HepG2 (cell line): ENCODE measurements around the gene TBRG4. TPM values are rescaled to one million over a fixed set of nuclear protein-coding genes. Genes with fewer than 3 reads are reported as not detected.

Experiments used
- ARID2 ChIP-seq: sonication (generic); formaldehyde crosslinking; IDR thresholded peaks from 2 replicates; pipeline ENCODE4 v1.8.1; 2022; ENCODE audit warnings: mild to moderate bottlenecking, missing genetic modification reagents, borderline replicate concordance
- ARID4A ChIP-seq: sonication (generic); formaldehyde crosslinking; IDR thresholded peaks from 2 replicates; pipeline ENCODE4 v1.5.0; 2020; ENCODE audit warnings: mild to moderate bottlenecking, missing genetic modification reagents, borderline replicate concordance
- CREM ChIP-seq, 2 experiments: sonication (generic) in 1 of 2; formaldehyde crosslinking in 1 of 2; IDR thresholded peaks; 2 replicates each; pipeline versions ENCODE4 v1.4.0 to v1.6.1; 2016 to 2020; ENCODE audit warnings: antibody characterized with exemption in 1 of 2, mild to moderate bottlenecking in 1 of 2, missing genetic modification reagents in 1 of 2
- DNMT3B ChIP-seq: conservative IDR thresholded peaks from 2 replicates; pipeline ENCODE4 v1.6.1; 2016; ENCODE audit warnings: missing biosample characterization, control low read depth
- GMEB2 ChIP-seq: IDR thresholded peaks from 2 replicates; pipeline ENCODE4 v1.6.1; 2016; ENCODE audit warnings: missing biosample characterization, missing genetic modification reagents, low read depth
- KLF9 ChIP-seq: IDR thresholded peaks from 2 replicates; pipeline ENCODE4 v1.6.1; 2016; ENCODE audit warnings: low read depth
- SP140L ChIP-seq: sonication (generic); formaldehyde crosslinking; IDR thresholded peaks from 2 replicates; pipeline ENCODE4 v1.4.0; 2020; ENCODE audit warnings: missing genetic modification reagents, borderline replicate concordance
- SRSF4 ChIP-seq: fragments of 200-400 bp; formaldehyde crosslinking; IDR thresholded peaks from one replicate; pipeline ENCODE4 v1.6.1; 2018; ENCODE audit warnings: mild to moderate bottlenecking, low read depth, low read length, moderate library complexity; ENCODE audit not compliant: poor library complexity, severe bottlenecking
- TGIF2 ChIP-seq: IDR thresholded peaks from 2 replicates; pipeline ENCODE4 v1.6.1; 2016; ENCODE audit warnings: control low read depth, missing compliant biosample characterization
- ZEB1 ChIP-seq: IDR thresholded peaks from 2 replicates; pipeline ENCODE4 v1.6.1; 2012; ENCODE audit warnings: mild to moderate bottlenecking, low read depth, inconsistent platforms; ENCODE audit not compliant: insufficient replicate concordance
- ZNF281 ChIP-seq: sonication (generic); formaldehyde crosslinking; IDR thresholded peaks from 2 replicates; pipeline ENCODE4 v1.4.0; 2020; ENCODE audit warnings: missing genetic modification reagents, borderline replicate concordance
- ZNF501 ChIP-seq: sonication (generic); formaldehyde crosslinking; IDR thresholded peaks from 2 replicates; pipeline ENCODE4 v1.5.1; 2020; ENCODE audit warnings: mild to moderate bottlenecking, moderate library complexity, missing genetic modification reagents
- polyA plus RNA-seq, 8 experiments: library from polyadenylated mRNA; depleted of rRNA in 3 of 8; stranded (reverse) in 7 of 8; unstranded in 1 of 8; fragments of >200 nt; fragmentation: Illumina TruSeq in 4 of 8; extraction: Trizol in 4 of 8; gene quantifications; 2 replicates each; pipeline versions ENCODE4 v1.2.1 to v1.2.3, GENCODE V29; 2011 to 2016; ENCODE audit warnings: low read depth in 4 of 8, missing spikeins in 1 of 8, mixed read lengths in 1 of 8; ENCODE audit not compliant: insufficient read depth in 1 of 8
- total RNA-seq, 5 experiments: library from RNA; depleted of rRNA; stranded (reverse); fragments of >200 nt; fragmentation: Illumina TruSeq; extraction: Trizol; gene quantifications; 2 replicates each; pipeline ENCODE4 v1.2.3, GENCODE V29; 2016; ENCODE audit warnings: low read depth in 1 of 5
- TF ChIP-seq, protein P1 (sequence below): sonication (generic); formaldehyde crosslinking; IDR thresholded peaks from 2 replicates; pipeline ENCODE4 v1.4.0; 2020; ENCODE audit warnings: mild to moderate bottlenecking, missing genetic modification reagents, borderline replicate concordance

TBRG4 gene
- total and polyA plus RNA-seq, 2 of the 13 experiments (the other 11 are each of a cell fraction or from before 2014, with no cell fraction given) = 87.8 to 107 TPM

DNA sequence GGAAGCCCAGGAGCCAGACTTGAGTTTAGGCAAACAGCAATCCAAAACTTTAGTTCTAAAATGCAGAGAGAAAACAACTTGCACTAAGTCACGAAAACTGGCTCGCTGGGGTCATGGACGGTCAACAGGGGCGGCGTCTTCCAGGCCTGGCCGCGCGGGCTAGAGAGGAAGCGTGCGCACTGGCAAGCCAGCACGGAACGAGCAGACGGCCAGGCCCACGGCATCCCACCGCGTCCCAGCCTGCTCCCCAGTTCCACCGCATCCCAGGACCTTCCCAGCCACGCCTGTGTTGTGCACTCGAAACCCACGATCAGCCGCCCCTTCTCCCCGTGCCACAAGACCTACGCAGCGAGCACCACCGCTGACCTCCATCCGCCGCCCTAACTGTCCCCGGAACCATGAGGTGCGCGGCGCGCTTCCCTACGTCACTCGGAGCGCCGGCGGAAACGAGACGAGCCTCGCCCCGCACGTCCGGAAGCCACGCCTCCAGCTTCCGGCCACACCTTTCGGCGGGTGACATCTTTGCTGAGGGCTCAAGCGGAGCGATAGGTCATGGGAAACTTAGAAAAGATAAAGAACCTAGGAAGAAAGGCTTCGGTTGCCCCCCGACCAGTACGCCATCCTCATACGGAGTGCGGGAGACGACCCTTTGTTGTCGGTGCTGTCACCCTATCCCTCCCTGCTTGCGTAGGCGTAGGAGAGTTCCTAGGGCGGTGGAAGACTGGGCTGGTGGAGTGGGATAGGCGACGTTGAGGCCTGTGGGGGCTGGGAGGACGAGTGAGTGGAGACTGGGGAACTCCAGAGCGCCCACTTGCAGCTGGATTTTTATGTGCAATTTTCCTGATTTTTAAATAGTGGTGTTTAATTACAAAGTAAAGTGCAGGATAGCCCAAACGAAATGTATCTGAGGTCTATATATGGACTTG, at the start of gene TBRG4 (continued):
- TF ChIP-seq, protein P1, sequence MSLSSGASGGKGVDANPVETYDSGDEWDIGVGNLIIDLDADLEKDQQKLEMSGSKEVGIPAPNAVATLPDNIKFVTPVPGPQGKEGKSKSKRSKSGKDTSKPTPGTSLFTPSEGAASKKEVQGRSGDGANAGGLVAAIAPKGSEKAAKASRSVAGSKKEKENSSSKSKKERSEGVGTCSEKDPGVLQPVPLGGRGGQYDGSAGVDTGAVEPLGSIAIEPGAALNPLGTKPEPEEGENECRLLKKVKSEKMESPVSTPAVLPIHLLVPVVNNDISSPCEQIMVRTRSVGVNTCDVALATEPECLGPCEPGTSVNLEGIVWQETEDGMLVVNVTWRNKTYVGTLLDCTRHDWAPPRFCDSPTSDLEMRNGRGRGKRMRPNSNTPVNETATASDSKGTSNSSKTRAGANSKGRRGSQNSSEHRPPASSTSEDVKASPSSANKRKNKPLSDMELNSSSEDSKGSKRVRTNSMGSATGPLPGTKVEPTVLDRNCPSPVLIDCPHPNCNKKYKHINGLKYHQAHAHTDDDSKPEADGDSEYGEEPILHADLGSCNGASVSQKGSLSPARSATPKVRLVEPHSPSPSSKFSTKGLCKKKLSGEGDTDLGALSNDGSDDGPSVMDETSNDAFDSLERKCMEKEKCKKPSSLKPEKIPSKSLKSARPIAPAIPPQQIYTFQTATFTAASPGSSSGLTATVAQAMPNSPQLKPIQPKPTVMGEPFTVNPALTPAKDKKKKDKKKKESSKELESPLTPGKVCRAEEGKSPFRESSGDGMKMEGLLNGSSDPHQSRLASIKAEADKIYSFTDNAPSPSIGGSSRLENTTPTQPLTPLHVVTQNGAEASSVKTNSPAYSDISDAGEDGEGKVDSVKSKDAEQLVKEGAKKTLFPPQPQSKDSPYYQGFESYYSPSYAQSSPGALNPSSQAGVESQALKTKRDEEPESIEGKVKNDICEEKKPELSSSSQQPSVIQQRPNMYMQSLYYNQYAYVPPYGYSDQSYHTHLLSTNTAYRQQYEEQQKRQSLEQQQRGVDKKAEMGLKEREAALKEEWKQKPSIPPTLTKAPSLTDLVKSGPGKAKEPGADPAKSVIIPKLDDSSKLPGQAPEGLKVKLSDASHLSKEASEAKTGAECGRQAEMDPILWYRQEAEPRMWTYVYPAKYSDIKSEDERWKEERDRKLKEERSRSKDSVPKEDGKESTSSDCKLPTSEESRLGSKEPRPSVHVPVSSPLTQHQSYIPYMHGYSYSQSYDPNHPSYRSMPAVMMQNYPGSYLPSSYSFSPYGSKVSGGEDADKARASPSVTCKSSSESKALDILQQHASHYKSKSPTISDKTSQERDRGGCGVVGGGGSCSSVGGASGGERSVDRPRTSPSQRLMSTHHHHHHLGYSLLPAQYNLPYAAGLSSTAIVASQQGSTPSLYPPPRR (CRISPR knock-in tag) = peak; percentile 74
- TF ChIP-seq ZEB1 = no peak
- peak; percentile 76; the same call in 1 of the 2 replicates for TF ChIP-seq TGIF2 (CRISPR knock-in tag)
- no peak; the same call in 1 of the 2 replicates for TF ChIP-seq ARID2
- peak; percentile 73; the same call in 1 of the 2 replicates for TF ChIP-seq ZNF281 (CRISPR knock-in tag)
- no peak for TF ChIP-seq SRSF4
- TF ChIP-seq ZNF501 (CRISPR knock-in tag) = peak; percentile 93
- TF ChIP-seq CREM (IDR thresholded peaks at IDR 0.05) = peak; percentile 99
- TF ChIP-seq CREM (CRISPR knock-in tag; IDR thresholded peaks at IDR 0.05) = peak; percentile 95
- no peak for TF ChIP-seq KLF9 (CRISPR knock-in tag)
- TF ChIP-seq GMEB2 (CRISPR knock-in tag) = peak; percentile 89
- TF ChIP-seq ARID4A (CRISPR knock-in tag) = peak; percentile 99
- TF ChIP-seq DNMT3B (CRISPR knock-in tag) = 0 out of 2 replicates have a peak, but pooled peaks have one; percentile 51
- no peak; the same call in 1 of the 2 replicates for TF ChIP-seq SP140L (CRISPR knock-in tag)
